ENCODE measurements around the gene CTNNA2.
A peak's percentile ranks its signal among the peaks of the same experiment; 100 is the strongest.

CTNNA2 gene

DNA sequence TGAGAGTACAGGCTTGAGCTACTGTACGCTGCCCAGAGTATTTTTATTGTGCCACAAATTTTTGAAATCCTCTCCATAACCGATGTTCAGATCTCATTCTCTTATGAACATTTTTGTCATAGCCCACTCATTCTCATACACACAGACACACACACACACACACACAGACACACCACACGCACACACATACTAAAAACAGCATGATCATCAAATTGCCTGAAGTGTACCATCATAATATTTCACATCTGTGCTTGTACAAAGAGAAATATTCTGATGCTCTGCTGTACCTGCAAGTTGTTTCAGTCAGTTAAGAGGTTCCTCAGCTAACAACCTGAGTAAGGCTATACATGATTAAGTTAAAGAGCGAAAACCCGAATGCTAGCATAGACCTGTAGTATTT, 696.6 kb downstream of the CTNNA2 start:
- no peak for DNase-seq (ENCODE audit: low read depth)

DNA sequence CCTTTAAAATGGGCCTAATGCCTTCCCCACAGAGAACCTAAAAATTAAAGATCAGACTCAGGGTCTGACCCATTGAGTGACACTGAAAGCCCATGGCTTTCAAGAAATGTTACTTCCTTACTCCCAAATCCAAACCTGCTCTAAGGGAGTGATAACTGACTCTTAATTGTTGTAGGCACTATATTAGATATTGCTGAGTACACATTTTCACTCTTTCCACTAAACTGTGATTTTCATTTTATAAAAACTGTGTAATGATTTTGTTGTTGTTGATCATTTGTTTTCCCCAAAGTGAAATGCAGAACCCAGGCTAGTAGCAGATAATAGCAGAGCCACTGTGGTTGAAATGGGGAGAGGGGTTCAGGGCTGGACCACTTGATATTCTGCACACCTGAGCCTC, 704.6 kb downstream of the CTNNA2 start:
- DNase-seq (ENCODE audit: low read depth), result no peak

DNA sequence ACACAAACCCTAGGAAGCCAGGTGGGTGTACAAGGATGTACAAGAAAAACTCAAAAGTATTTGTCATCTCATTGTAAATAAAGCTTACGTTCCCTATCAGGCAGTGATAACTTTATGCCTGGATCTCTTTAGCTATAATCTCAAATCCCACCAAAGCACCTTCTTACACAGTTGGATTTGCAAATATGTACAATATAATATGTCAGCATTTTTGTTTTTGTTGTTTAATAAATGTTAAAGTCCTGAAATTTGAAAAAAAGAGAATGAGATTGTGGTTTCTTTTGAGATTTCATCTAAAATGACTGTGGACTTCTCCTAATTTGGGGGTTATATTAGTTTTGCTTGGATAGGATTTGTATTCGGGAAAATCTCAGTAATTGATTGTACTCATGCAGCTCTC, 709.8 kb downstream of the CTNNA2 start:
- no peak for DNase-seq (ENCODE audit: low read depth)

DNA sequence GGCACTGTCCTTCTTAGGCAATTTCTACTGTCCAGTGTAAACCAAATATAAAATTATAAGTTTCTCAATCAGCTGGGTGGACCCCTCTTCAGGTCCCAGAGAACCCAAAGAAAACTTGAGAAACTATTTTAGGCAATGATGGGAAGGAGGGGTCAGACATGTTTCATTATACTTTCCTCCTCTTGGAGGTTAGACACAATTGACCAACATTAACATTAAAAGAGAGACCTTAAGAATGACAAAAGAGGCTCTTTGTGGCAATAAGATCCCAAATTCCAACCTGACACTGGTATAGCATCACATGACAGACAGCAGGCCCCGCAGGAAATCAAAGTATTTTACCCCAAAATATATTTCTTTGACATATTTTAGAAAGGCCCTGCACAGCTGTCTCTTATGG, 718.6 kb downstream of the CTNNA2 start:
- DNase-seq (ENCODE audit: low read depth), result no peak

DNA sequence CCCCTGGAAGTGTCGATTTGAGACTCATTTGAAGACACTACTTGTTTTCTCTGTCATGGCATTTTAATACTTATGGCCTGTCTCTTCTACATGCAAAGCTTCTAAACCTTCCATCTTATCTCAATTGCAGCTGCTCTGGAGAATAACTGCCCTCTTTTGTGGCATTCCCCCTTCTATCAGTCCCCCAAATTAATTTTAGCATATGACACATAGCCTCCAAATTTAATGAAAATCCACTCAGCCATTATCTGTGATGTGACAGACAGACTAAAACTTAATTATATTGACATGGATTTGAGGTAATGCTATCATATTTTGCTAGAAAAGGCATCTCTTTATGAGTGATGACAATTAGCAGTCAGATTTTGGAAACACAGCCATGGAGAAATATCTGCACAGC, 720.5 kb downstream of the CTNNA2 start:
- DNase-seq (ENCODE audit: low read depth), result no peak

DNA sequence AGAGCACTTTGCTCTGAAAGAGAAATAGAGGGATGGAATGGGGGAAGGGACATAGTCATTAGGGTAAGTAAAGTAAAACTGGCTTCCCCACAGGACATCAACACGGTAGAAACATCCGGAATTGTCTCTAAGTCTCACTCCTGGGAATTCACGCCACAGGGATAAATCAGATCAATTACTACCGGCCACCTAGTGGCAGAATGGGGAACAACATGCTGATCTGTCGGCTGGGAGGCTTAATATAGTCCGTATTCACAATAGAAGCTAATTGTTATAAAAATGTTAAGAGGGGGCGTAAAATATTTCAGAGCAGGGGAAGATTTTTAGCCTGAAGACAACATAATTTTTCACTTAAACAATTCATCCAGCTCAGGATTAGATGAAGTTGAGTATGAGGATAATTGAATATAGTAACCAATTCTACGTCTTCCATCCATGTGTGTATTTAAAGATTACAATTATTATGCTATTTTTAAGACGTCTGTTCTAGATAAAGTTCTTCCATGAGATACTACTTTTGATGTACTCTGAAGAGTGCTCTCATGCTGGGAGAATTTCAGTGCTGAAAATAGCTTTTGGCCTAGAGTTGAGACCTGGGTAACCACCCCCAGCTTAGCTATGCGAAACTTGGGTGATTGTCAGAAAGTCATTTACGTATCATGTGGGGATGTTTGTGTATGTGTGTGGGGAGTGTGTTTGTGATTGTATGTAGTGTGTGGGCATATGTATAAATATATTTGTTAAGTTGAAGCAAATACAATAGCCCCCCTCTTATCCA, 726.0 kb downstream of the CTNNA2 start:
- DNase-seq (ENCODE audit: low read depth), result peak; percentile 0

DNA sequence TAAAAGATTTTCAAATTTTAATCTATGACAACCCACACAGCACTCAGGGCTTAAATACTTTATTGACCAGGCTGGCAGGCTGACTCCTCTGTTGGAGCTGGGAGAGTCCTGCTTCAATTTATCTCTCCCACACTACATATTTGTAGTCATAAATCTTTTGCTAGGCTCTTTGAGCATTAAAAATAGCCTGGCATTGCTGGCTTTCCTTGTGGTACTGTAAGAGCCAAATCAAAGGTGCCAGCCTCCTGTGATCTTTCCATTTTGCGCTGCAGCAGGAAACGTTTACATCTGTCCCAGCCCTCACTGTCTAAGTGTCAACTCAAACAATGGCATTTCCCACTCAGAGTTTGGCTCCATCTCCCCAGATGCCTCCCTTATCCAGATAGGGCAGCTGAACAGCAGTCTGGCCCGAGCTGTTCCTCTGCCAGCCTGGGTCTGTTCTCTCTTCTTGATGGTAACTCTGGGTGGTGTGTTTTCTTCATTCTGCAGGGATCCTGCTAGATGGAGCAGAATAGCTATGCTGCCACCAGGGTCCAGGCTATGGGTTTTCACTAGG, 729.6 kb downstream of the CTNNA2 start:
- DNase-seq (ENCODE audit: low read depth), result no peak

DNA sequence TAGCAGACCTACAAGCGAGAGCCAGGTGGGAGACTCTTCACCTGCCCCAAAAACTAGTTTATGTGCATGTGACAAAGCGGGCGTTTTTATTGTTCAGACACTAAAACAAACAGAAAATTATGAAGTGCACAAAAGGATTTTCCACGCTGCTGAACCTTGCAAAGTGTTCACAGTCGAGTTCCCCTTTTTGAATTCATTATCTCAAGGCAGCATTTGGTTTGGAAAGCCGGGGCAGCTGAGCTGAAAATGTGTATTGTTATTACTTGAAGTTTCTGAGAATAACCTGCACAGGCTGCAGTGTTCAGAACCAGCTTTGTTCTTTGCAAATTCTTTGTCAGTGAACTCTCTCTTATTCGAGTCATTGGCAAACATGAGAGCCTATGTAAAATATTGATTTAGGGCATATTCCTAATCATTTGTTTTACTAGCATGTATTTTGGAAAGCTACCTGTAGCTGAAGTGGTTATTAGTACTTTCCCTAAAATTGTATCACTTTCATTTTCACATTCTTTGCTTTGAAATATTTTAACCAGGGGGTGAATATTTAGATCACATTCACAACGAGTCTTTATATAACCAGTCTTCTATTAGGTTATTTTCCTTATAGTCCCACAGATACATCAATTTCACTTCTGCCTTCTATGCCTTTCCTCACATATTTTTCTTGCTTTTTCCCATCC, 732.2 kb downstream of the CTNNA2 start:
- no peak for DNase-seq (ENCODE audit: low read depth)

DNA sequence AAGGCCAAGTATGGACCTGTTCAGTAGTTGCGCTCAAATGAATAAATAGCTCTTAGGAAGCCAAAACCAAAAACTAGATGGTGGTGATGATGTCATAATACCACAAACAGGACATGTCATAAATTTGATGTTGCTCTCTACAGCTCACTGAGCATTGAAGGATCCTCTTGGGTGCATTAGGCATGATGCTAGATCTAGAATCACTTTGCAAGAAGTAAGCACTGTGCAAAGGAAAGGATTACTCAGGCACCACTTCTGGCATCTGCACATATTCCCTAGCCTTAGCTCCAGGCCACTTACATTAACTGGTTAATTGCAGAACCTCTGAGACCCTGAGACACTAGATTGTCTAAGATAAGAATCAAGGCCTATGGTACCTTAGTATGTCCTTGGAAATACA, 733.7 kb downstream of the CTNNA2 start:
- no peak for DNase-seq (ENCODE audit: low read depth)

DNA sequence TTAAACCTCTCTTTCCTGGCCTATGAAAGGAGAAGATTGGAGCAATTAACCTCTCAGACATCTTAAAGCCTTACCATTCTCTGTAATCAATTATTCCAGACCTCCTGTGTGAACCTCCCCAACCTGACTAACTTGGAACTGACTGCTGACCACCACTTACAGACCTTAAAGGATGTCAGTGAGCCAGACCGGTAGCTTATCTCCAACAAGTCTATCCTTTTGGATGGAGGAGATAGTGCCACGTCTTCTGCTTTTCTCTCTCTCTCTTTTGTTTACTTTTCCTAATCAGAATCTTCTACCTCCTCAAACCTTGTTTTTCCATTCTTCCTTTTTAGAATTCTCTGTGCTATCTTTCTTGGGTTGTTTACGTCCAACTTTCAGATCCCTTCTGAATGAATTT, 734.5 kb downstream of the CTNNA2 start:
- DNase-seq (ENCODE audit: low read depth), result no peak

DNA sequence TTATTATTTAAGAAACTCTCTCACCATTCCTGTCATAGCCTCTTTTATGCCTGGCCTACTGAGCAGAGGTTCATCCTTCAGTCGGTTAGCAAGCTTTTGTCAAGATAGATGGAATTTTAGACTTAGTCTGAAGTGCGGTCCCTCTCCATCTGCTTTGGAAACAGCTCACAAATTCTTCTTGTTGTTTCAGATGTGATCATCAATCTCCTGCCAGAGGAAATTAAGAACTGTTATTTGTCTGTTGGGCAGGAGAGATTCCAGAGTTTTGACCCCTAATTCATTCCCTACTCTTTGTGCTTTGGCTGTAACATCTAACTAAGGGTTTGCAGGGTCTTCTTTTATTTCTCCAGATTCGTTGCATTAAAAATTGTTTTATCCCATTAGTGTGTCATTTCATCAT, 735.3 kb downstream of the CTNNA2 start:
- no peak for DNase-seq (ENCODE audit: low read depth)

DNA sequence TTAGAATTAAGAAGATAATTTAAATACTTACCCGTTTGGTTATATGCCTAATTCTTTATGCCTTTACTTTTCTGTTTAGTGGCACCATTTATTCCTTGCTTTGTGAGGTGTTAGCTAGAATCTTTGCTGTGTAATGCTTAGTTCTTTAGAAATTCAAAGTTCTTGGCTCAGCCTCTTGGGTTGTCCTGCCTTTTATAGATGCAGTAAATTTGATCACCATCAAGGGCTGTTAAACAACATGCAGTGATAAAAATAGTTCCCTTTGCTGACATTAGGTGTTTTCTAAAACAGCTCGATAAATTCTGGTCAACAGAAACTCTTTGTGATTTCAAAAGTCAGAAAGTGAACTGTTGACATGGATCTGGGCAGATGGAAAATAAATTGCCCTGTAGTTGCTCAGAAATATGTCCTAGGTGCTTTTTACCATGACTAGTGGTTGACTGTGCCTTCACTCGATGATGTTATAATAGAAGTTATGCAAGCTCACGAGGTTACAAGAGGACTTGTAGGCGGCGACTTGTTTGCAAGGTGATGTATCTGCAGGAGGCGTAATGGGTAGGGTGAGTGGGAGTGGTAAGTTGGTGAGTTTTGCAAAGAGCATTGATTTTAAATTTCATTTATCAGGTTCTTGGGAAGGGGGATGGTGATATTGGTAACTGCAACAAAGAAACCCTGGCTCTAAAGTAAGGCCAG, 739.6 kb downstream of the CTNNA2 start:
- DNase-seq (ENCODE audit: low read depth), result no peak

DNA sequence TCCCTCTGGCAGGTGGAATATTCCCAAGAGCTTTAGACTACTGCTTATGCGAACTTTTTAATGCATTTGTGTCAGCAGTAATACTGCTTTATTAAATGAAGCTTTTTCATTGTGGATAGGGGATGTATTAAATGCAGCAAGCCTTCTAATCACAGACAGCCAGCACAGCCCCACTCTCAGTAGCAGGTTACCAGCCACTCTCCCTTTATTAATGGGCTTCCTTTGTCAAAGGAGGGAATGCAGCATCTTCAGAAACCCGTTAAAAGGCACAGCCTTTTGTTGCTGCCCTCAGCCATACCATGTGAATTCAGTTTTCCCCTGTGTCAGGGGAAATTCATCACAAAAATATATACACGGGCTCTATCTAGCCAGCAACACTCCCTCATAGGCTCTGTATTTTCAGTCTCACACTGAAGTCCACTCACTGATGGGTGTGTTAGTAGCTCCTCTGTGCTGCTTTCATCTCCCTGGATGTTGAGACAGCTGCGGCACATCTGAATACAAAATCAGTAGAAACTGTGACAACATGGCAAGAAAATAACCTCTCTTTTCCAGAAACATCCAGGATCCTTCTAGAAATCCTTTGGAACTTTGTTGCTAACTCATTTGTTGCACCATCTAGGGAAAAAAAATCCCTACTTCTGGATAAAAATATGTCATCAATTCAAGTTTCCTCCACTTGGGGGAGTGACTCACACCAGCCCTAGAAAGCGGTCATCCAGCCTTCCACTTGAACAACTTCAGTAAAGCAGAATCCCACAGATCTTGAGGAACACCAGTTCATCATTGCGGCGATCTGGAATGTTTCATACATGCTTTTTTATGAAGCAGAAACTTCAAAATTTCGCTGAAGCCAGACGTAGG, 743.3 kb downstream of the CTNNA2 start:
- no peak for DNase-seq (ENCODE audit: low read depth)

DNA sequence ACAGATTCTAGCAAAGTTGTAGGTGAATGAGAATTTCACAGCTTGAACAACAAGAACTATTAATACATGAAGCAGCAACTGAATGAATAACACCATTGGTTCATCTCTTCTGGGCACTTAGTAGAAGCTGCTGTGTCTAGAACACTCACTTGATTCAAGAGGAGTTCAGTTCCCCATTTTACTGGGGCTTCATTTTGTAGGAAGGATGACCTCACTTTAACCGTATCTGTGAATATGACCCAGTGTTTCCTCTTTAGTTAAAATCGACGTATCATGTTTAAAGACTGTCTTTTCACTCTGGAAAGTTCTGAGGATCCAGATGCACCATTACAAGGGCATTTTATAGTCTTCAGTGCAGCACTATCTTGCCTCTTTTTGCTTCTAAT, 743.9 kb downstream of the CTNNA2 start:
- no peak for DNase-seq (ENCODE audit: low read depth)

DNA sequence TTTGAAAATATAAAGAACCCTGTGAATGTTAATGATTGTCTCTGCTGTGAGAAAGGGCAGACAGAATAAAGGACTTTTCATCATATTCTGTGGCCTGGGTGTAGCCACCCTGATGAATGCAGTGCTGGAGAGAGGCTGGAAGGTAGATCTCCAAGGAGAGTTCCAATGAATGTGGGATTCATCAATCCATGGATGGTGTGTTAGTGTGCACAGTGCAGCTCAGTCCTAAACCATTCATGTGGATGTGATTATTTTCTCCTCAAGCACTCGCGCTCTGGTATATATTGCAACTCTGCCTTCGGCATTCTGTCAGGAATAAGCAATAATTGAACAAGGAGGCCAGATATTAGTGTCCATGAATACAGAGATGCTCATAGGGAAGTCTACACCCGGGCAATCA, 744.6 kb downstream of the CTNNA2 start:
- DNase-seq (ENCODE audit: low read depth), result no peak

DNA sequence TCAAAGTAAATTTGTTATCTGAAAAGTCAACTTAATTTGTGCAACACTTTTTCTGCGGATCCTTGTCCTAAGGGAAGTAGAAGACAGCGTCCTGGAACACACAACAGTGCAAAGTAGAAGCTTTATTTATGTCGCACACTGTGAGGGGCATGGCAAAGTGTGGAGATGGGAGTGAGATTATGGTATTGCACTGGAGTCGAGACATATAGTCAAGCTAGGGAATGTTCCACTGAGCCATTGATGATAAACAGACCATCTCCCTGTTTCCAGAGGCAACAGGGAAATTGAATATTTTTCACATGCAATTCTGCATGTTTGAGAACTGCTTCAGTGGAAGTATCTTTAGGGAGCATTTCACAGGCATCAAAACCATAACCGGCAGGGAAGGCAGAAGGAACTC, 745.5 kb downstream of the CTNNA2 start:
- DNase-seq (ENCODE audit: low read depth), result no peak

DNA sequence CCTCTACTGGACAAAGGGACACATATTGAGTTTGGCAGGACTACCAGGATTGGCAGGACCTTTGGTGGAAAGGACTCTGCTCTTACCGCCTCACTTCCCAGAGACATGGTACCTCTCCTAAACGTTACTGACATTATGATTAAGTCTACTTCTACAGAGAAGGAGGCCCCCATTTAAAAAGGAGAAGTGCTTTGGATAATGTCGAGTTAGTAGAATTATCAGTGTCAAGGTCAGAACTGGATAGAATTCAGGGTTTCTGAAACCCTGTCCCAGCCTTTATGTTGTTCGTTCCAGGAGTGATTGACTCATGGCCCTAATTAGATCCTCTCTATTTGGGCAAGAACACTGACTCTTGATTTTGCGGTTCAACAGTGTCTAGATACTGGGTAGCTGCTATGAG, 745.9 kb downstream of the CTNNA2 start:
- DNase-seq (ENCODE audit: low read depth), result no peak

DNA sequence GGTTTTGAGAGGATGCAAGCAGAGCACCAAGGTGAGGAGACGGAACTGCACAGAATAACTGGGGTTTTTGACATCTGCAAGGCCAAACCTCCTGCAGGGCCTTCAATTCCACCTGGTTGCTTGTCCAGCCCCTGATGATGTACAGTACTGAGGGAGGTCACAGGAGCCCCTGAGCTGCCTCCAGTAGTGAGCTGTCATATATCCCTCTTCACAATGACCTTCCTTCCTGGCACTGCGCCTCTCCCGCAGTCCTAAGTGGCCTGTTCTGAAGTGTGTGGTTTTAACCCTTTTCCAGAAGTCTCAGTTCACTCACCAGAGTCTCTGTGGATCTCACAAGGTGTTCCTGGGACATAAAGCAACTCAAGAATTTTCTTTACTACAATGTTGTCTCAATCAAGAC, 746.4 kb downstream of the CTNNA2 start:
- DNase-seq (ENCODE audit: low read depth), result no peak

DNA sequence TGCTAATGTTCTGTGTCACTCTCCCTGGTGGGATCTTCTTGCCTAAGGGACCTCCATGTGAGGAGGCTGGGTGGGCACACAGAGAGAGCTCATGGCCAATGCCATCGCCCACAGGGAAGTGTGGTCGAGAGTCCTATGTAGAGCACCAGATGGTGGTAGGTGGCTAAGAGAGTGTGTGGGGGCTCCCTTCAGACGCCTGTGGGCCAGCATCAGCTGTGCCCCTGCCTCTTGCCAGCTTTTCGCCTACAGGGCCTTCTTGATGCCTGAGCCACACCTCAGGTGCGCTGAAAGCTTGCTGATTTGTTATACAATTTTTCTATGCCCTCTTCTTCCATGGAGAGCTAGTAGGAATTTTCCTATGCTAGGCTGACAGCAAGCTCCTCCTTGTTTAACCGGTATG, 753.4 kb downstream of the CTNNA2 start:
- DNase-seq (ENCODE audit: low read depth), result no peak

DNA sequence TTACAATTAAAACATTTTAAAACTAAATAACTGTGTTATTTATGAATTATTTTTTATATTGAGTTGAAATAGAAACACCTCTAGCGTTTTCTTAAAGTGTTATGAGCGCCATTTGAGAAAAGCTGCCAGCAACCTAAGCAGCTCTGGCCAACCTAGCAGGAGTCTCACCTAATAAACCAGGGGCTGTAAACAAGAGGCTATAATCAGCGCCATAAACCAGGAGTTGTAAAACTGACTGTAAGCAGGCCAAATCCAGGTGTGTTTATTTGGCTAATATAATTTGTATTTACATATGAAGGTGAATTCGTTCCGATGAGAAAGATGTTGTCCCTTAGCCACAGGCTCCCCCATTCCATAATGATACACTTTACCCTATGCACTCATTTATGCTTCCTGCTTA, 757.0 kb downstream of the CTNNA2 start:
- no peak for DNase-seq (ENCODE audit: low read depth)

DNA sequence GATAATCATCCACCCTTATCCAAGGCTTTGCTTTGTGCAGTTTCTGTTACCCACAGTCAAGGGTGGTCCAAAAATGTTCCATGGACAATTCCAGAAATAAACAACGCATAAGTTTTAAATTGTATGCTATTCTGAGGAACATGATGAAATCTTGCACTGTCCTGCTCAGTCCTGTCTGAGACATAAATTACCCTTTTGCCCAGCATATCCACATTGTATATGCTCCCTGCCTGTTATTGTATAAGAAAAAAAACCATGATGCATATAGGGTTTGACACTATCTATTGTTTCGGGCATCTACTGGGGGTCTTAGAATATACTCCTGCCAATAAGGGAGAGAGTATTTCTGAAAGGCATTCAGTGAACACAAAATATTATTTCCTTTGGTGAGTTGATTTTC, 767.7 kb downstream of the CTNNA2 start:
- no peak for DNase-seq (ENCODE audit: low read depth)

DNA sequence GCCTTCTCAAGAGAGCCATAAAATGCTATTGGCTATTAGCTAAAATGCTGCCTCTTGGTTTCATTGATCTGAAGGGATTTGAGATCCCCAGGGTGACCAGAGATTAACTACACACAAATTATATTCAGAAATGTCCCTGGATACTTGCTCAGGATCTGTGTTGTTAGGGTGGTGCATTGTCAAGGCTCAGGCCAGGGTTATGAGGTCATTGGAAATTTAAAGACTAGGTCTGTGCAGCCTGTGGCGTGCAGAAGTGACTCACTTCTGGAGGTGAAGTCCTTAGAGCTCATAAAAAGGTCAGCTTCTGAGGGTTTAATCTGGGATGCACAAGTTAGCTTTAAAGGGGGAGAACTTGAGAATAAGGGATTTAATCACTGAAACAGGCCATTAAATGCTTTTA, 768.2 kb downstream of the CTNNA2 start:
- DNase-seq (ENCODE audit: low read depth), result no peak
